GM12878 (cell line): ENCODE results near the gene TTC39A. TPM values are rescaled to one million over a fixed set of nuclear protein-coding genes. Genes with fewer than 3 reads are reported as not detected.

Source experiments
- ATAC-seq: fragments of 200-7000 bp; cut with Tn5 transposase; 3 replicates; pipeline ENCODE4 v1.9.1; 2020; ENCODE audit warnings: mild to moderate bottlenecking, moderate library complexity
- BruUV-seq: library from RNA; stranded (reverse); fragments of 400-500 nt; replicated peaks from 2 replicates; lab custom pipeline; 2021; lab: Mats Ljungman, UMichigan
- CTCF ChIA-PET: fragments of 300-600 bp; sonication (Branson Sonifier 250); formaldehyde crosslinking; extraction: SDS; loops from one replicate; lab custom pipeline; 2021; ENCODE audit warnings: inconsistent platforms; lab: Yijun Ruan, JAX
- POLR2A ChIA-PET: fragments of 350-600 bp; formaldehyde crosslinking; extraction: SDS; loops from one replicate; lab custom pipeline; 2021; ENCODE audit warnings: inconsistent platforms; lab: Charles Lee
- RAD21 ChIA-PET: fragments of 300-600 bp; sonication (Branson Sonifier 250); formaldehyde crosslinking; loops from one replicate; lab custom pipeline; 2023; ENCODE audit warnings: antibody characterized with exemption; ENCODE audit not compliant: unreplicated experiment; lab: Charles Lee
- SMC1A ChIA-PET: fragments of 300-600 bp; sonication (Branson Sonifier 250); formaldehyde crosslinking; loops from one replicate; lab custom pipeline; 2023; ENCODE audit not compliant: unreplicated experiment, uncharacterized antibody; lab: Charles Lee
- DNase-seq: peaks from one replicate; pipeline ENCODE4 v3.0.0-alpha.2; 2011; ENCODE audit warnings: low read depth, low spot score
- FAIRE-seq: peaks from 3 replicates; lab custom pipeline; 2011; peaks lifted over from hg19 to GRCh38; lab: Jason Lieb, UNC
- H2AFZ ChIP-seq: 2 replicates; pipeline ENCODE4 v1.6.0; 2011; ENCODE audit warnings: low read depth, low read length, control low read depth; ENCODE audit not compliant: control insufficient read depth
- H3K27ac ChIP-seq: 2 replicates; pipeline ENCODE4 v1.5.1; 2011; ENCODE audit warnings: control low read depth; ENCODE audit not compliant: control insufficient read depth, insufficient read depth
- H3K27me3 ChIP-seq, 2 experiments: replicated peaks in 1 of 2; 2 replicates each; pipeline versions ENCODE4 v1.6.0 to v1.6.1; 2011; ENCODE audit warnings: low read length in 1 of 2; ENCODE audit not compliant: control insufficient read depth in 2 of 2, insufficient read depth in 2 of 2
- H3K36me3 ChIP-seq, 2 experiments: 2 replicates each; pipeline ENCODE4 v1.5.1; 2011; ENCODE audit warnings: low read length in 1 of 2; ENCODE audit not compliant: control insufficient read depth in 2 of 2, insufficient read depth in 2 of 2
- H3K4me1 ChIP-seq: 2 replicates; pipeline ENCODE4 v1.6.1; 2011; ENCODE audit warnings: mild to moderate bottlenecking, low read length, moderate library complexity, mixed read lengths; ENCODE audit not compliant: control insufficient read depth, insufficient read depth
- H3K4me2 ChIP-seq: 2 replicates; pipeline ENCODE4 v1.6.0; 2011; ENCODE audit warnings: control low read depth; ENCODE audit not compliant: control insufficient read depth, insufficient read depth
- H3K4me3 ChIP-seq: fragments of 200-600 bp; sonication (generic); 2 replicates; pipeline ENCODE4 v1.5.1; 2016
- H3K79me2 ChIP-seq: 2 replicates; pipeline ENCODE4 v1.6.0; 2011; ENCODE audit warnings: low read length; ENCODE audit not compliant: control insufficient read depth, insufficient read depth
- H3K9ac ChIP-seq: 2 replicates; pipeline ENCODE4 v1.8.0; 2011; ENCODE audit warnings: low read length, control low read depth, mixed read lengths; ENCODE audit not compliant: control insufficient read depth, insufficient read depth
- H3K9me3 ChIP-seq: replicated peaks from 3 replicates; pipeline ENCODE4 v1.5.1; 2011; ENCODE audit warnings: mild to moderate bottlenecking, low read length; ENCODE audit not compliant: control insufficient read depth, insufficient read depth
- H4K20me1 ChIP-seq: 2 replicates; pipeline ENCODE4 v1.6.0; 2011; ENCODE audit not compliant: control insufficient read depth, insufficient read depth
- E2F8 ChIP-seq: fragments of 450-650 bp; IDR thresholded peaks from 2 replicates; pipeline ENCODE4 v1.6.1; 2018; ENCODE audit warnings: mild to moderate bottlenecking, low read depth, moderate library complexity; ENCODE audit not compliant: partially characterized antibody
- NBN ChIP-seq: fragments of 450-650 bp; IDR thresholded peaks from 2 replicates; pipeline ENCODE4 v1.6.1; 2016
- NR2C1 ChIP-seq: fragments of 450-650 bp; IDR thresholded peaks from 2 replicates; pipeline ENCODE4 v1.6.1; 2017; ENCODE audit warnings: antibody characterized with exemption, mild to moderate bottlenecking, moderate library complexity
- POLR2AphosphoS5 ChIP-seq: IDR thresholded peaks from 2 replicates; pipeline ENCODE4 v1.6.1; 2011; ENCODE audit warnings: mild to moderate bottlenecking, low read length, inconsistent platforms
- RELA ChIP-seq: fragments of 450-650 bp; IDR thresholded peaks from 2 replicates; pipeline ENCODE4 v1.8.0; 2014; ENCODE audit warnings: borderline replicate concordance; ENCODE audit not compliant: partially characterized antibody
- SMAD5 ChIP-seq: IDR thresholded peaks from 2 replicates; pipeline ENCODE4 v1.6.1; 2016; ENCODE audit warnings: antibody characterized with exemption, low read depth
- SREBF1 ChIP-seq: IDR thresholded peaks from 2 replicates; pipeline ENCODE4 v1.6.1; 2012; ENCODE audit warnings: mild to moderate bottlenecking, low read length
- SRF ChIP-seq, 2 experiments: IDR thresholded peaks; 2 replicates each; pipeline ENCODE4 v1.6.1; 2011; ENCODE audit warnings: low read depth in 2 of 2, low read length in 2 of 2, mild to moderate bottlenecking in 1 of 2, moderate library complexity in 1 of 2
- STAT1 ChIP-seq: fragments of 450-650 bp; conservative IDR thresholded peaks from 2 replicates; pipeline ENCODE4 v1.6.1; 2014; ENCODE audit warnings: antibody characterized with exemption, mild to moderate bottlenecking
- STAT3 ChIP-seq: IDR thresholded peaks from 2 replicates; pipeline ENCODE4 v1.6.1; 2011; ENCODE audit warnings: low read depth, low read length, improper control_type of control experiment
- WRNIP1 ChIP-seq: IDR thresholded peaks from 2 replicates; pipeline ENCODE4 v1.6.1; 2011; ENCODE audit warnings: low read depth, low read length, improper control_type of control experiment, borderline replicate concordance
- WGBS: methylation state at CpG from one replicate; pipeline ENCODE4 v1.1.6; 2016; ENCODE audit warnings: low lambda C conversion rate; ENCODE audit not compliant: insufficient replicate concordance, insufficient coverage; ENCODE audit errors: missing lambda C conversion rate; 5-methylcytosine and 5-hydroxymethylcytosine counted together
- in situ Hi-C: fragments of 300-500 bp; cut with MboI; formaldehyde crosslinking; loops from 9 replicates; pipeline ENCODE4 v1.14.3; 2018; ENCODE audit warnings: mixed read lengths
- intact Hi-C: fragments of 100-400 bp; cut with micrococcal nuclease; formaldehyde crosslinking; loops from one replicate; pipeline ENCODE4 v1.14.2; 2022; ENCODE audit not compliant: unreplicated experiment
- polyA plus RNA-seq, 11 experiments: library from polyadenylated mRNA; depleted of rRNA in 4 of 11; unstranded in 6 of 11; stranded (reverse) in 5 of 11; fragments of >200 nt; fragmentation: Nextera tagmentation in 4 of 11; fragmentation: Illumina TruSeq in 1 of 11; extraction: Ambion mirVana in 4 of 11; extraction: Trizol in 1 of 11; gene quantifications; 1 replicate in 1 of 11; 2 replicates in 10 of 11; pipeline versions ENCODE4 v1.2.1 to v1.2.3, GENCODE V29; 2011 to 2016; ENCODE audit warnings: inconsistent platforms in 2 of 11, missing spikeins in 2 of 11, low read depth in 1 of 11
- total RNA-seq, 4 experiments: library from RNA; depleted of rRNA in 3 of 4; stranded (reverse); fragments of >200 nt in 3 of 4; fragmentation: Illumina TruSeq in 1 of 4; extraction: Trizol in 1 of 4; gene quantifications; 2 replicates each; pipeline versions ENCODE4 v1.2.1 to v1.2.3, GENCODE V29; 2013 to 2021

TTC39A gene
- total and polyA plus RNA-seq, 10 of the 15 experiments (the other 5 are each of a cell fraction or from before 2014, with no cell fraction given) = 0.18 to 3.0 (median 1.2) TPM

DNA sequence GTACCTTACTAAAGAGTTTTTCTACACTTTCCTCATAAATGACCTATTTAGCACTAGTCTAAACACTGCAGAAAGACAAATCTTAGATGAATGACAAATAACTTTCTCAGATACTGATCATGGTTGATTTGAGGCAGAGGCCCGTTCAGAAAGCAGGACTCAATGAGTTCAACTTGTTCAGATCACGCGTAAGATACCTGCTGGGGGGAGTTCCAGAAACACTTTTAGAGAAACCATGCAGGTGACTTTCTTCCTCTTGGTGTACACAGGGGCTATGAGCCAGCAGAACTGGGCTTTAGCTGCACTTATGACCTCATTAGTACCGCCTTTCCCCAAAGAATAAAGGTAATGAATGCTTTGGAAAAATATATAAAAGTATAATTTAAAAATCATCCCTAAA, 38.8 kb upstream of the TTC39A start:
- ChIA-PET POLR2A (interaction anchor here (0.7 kb wide), 1 partner anchor 292 kb away, joined by 3 read pairs; no protein-coding TSS in a partner anchor), CTCF (no interaction called here), SMC1A (interaction anchor here (1.9 kb wide), 1 partner anchor 166 kb away, joined by 4 read pairs; no protein-coding TSS in a partner anchor), RAD21 (no interaction called here)
- intact Hi-C loops = no loop called here
- DNase-seq (no peak), ATAC-seq (no peak), FAIRE-seq (no peak)
- H3K4me1 ChIP-seq = no peaks in the 10 kb centered on the region
- in situ Hi-C loops = no loop called here
- H3K27me3 ChIP-seq = no peaks in the 10 kb centered on the region
- BruUV-seq = no TSS peak
- H2AFZ ChIP-seq = no peak overlapping the region
- no peak for TF ChIP-seq NR2C1
- no peak for TF ChIP-seq NBN
- TF ChIP-seq STAT3 = no peak
- TF ChIP-seq SRF (IDR thresholded peaks at IDR 0.05; ENCODE audit: low read depth in 2 of 2, low read length in 2 of 2) = no peak
- no peak for TF ChIP-seq STAT1
- TF ChIP-seq WRNIP1 = no peak
- no peak for TF ChIP-seq SREBF1
- no peak for TF ChIP-seq POLR2AphosphoS5
- no peak for TF ChIP-seq RELA
- no peak for TF ChIP-seq E2F8
- no peak for TF ChIP-seq SMAD5
- no peaks in the 10 kb centered on the region for H3K79me2 ChIP-seq
- 98% methylated on average over 4 of the region's 4 CpGs for WGBS
- no peaks in the 10 kb centered on the region for H4K20me1 ChIP-seq
- no peak overlapping the region for H3K4me2 ChIP-seq
- no peak overlapping the region for H3K9ac ChIP-seq
- no peak overlapping the region for H3K4me3 ChIP-seq
- peaks cover 4 to 23% of the 10 kb centered on the region in 2 experiments for H3K36me3 ChIP-seq
- H3K27ac ChIP-seq = no peak overlapping the region
- no peaks in the 10 kb centered on the region for H3K9me3 ChIP-seq
